ENCODE data around the gene LY6G5B. TPM values are rescaled to one million over a fixed set of nuclear protein-coding genes. Genes with fewer than 3 reads are reported as not detected.

The LY6G5B gene
- total RNA-seq, 1 donor: 5.4 TPM

- Histone ChIP-seq H3K4me1 (ENCODE audit: insufficient read depth, low read length) (peaks cover 2% of the 10 kb centered on the region), H3K4me3 (ENCODE audit: insufficient read depth, low read length) (no peak overlapping the region), H2AFZ (ENCODE audit: low read length) (no peak overlapping the region), H3K36me3 (ENCODE audit: insufficient read depth, low read length) (peaks cover 97% of the 10 kb centered on the region), H3K79me2 (ENCODE audit: insufficient read depth, low read length) (peaks cover 84% of the 10 kb centered on the region), H3K9me3 (ENCODE audit: low read depth, low read length) (no peaks in the 10 kb centered on the region), H4K20me1 (ENCODE audit: insufficient read depth, low read length) (peaks cover 52% of the 10 kb centered on the region), H3K27ac (ENCODE audit: low read depth, low read length) (no peak overlapping the region), H3K4me2 (ENCODE audit: insufficient read depth, low read length) (no peak overlapping the region), H3K27me3 (ENCODE audit: insufficient read depth, low read length) (no peaks in the 10 kb centered on the region)
- TF ChIP-seq, protein P1, sequence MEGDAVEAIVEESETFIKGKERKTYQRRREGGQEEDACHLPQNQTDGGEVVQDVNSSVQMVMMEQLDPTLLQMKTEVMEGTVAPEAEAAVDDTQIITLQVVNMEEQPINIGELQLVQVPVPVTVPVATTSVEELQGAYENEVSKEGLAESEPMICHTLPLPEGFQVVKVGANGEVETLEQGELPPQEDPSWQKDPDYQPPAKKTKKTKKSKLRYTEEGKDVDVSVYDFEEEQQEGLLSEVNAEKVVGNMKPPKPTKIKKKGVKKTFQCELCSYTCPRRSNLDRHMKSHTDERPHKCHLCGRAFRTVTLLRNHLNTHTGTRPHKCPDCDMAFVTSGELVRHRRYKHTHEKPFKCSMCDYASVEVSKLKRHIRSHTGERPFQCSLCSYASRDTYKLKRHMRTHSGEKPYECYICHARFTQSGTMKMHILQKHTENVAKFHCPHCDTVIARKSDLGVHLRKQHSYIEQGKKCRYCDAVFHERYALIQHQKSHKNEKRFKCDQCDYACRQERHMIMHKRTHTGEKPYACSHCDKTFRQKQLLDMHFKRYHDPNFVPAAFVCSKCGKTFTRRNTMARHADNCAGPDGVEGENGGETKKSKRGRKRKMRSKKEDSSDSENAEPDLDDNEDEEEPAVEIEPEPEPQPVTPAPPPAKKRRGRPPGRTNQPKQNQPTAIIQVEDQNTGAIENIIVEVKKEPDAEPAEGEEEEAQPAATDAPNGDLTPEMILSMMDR (IDR thresholded peaks at IDR 0.05; ENCODE audit: extremely low read depth, low read depth, low read length): no peak
- DNase-seq (ENCODE audit: insufficient read length, low spot score, missing footprints): peak; percentile 26
Measured at GRCh38 chr6:31627690-31628287, 42.0 kb upstream of the LY6G5B start.

- H3K36me3 ChIP-seq (ENCODE audit: insufficient read depth, low read length): peaks cover 97% of the 10 kb centered on the region
Measured at GRCh38 chr6:31629014-31629413, 40.8 kb upstream of the LY6G5B start.

GRCh38 chr6:31630177-31630934, 39.4 kb upstream of the LY6G5B start:
- H3K27me3 ChIP-seq (ENCODE audit: insufficient read depth, low read length): no peaks in the 10 kb centered on the region
- peaks cover 41% of the 10 kb centered on the region for H4K20me1 ChIP-seq (ENCODE audit: insufficient read depth, low read length)
- H2AFZ ChIP-seq (ENCODE audit: low read length): no peak overlapping the region
- no peak overlapping the region for H3K4me3 ChIP-seq (ENCODE audit: insufficient read depth, low read length)
- no peaks in the 10 kb centered on the region for H3K9me3 ChIP-seq (ENCODE audit: low read depth, low read length)
- DNase-seq (ENCODE audit: insufficient read length, low spot score, missing footprints): peak; percentile 59
- TF ChIP-seq, protein P1 (IDR thresholded peaks at IDR 0.05; ENCODE audit: extremely low read depth, low read depth, low read length): no peak
- no peak overlapping the region for H3K4me2 ChIP-seq (ENCODE audit: insufficient read depth, low read length)
- H3K79me2 ChIP-seq (ENCODE audit: insufficient read depth, low read length): peaks cover 63% of the 10 kb centered on the region
- peaks cover 97% of the 10 kb centered on the region for H3K36me3 ChIP-seq (ENCODE audit: insufficient read depth, low read length)
- H3K27ac ChIP-seq (ENCODE audit: low read depth, low read length): no peak overlapping the region
- H3K4me1 ChIP-seq (ENCODE audit: insufficient read depth, low read length): no peaks in the 10 kb centered on the region

More at GRCh38 chr6:31629014-31629413, 40.8 kb upstream of the LY6G5B start:
- H3K27ac ChIP-seq (ENCODE audit: low read depth, low read length): no peak overlapping the region
- no peaks in the 10 kb centered on the region for H3K4me1 ChIP-seq (ENCODE audit: insufficient read depth, low read length)
- H3K4me2 ChIP-seq (ENCODE audit: insufficient read depth, low read length): no peak overlapping the region
- peaks cover 75% of the 10 kb centered on the region for H3K79me2 ChIP-seq (ENCODE audit: insufficient read depth, low read length)
- no peak overlapping the region for H2AFZ ChIP-seq (ENCODE audit: low read length)
- H3K9me3 ChIP-seq (ENCODE audit: low read depth, low read length): no peaks in the 10 kb centered on the region
- no peak for DNase-seq (ENCODE audit: insufficient read length, low spot score, missing footprints)
- H4K20me1 ChIP-seq (ENCODE audit: insufficient read depth, low read length): peaks cover 42% of the 10 kb centered on the region
- H3K27me3 ChIP-seq (ENCODE audit: insufficient read depth, low read length): no peaks in the 10 kb centered on the region
- H3K4me3 ChIP-seq (ENCODE audit: insufficient read depth, low read length): no peak overlapping the region
- TF ChIP-seq, protein P1 (IDR thresholded peaks at IDR 0.05; ENCODE audit: extremely low read depth, low read depth, low read length): no peak

- Histone ChIP-seq H3K4me1 (ENCODE audit: insufficient read depth, low read length) (no peaks in the 10 kb centered on the region), H3K27ac (ENCODE audit: low read depth, low read length) (no peak overlapping the region), H3K4me2 (ENCODE audit: insufficient read depth, low read length) (no peak overlapping the region), H4K20me1 (ENCODE audit: insufficient read depth, low read length) (peaks cover 40% of the 10 kb centered on the region), H2AFZ (ENCODE audit: low read length) (no peak overlapping the region), H3K36me3 (ENCODE audit: insufficient read depth, low read length) (peaks cover 97% of the 10 kb centered on the region), H3K27me3 (ENCODE audit: insufficient read depth, low read length) (no peaks in the 10 kb centered on the region), H3K4me3 (ENCODE audit: insufficient read depth, low read length) (no peak overlapping the region), H3K79me2 (ENCODE audit: insufficient read depth, low read length) (peaks cover 54% of the 10 kb centered on the region), H3K9me3 (ENCODE audit: low read depth, low read length) (no peaks in the 10 kb centered on the region)
- DNase-seq (ENCODE audit: insufficient read length, low spot score, missing footprints): peak; percentile 68
- TF ChIP-seq, protein P1 (IDR thresholded peaks at IDR 0.05; ENCODE audit: extremely low read depth, low read depth, low read length): no peak
Measured at GRCh38 chr6:31631209-31631608, 38.6 kb upstream of the LY6G5B start.

Measured in osteoblast (primary cell).